Epithelial cell of esophagus (primary cell): ENCODE data around the gene ARL11.

Source experiments
- DNase-seq: peaks from one replicate; pipeline ENCODE4 v3.0.0; 2010; ENCODE audit warnings: low read depth
- H3K4me3 ChIP-seq: 2 replicates; pipeline ENCODE4 v1.5.1; 2011; ENCODE audit warnings: mild to moderate bottlenecking, low read length, control low read depth
- CTCF ChIP-seq: IDR thresholded peaks from 2 replicates; pipeline ENCODE4 v1.5.1; 2011; ENCODE audit warnings: low read depth, mild to moderate bottlenecking, low read length, control low read depth, inconsistent platforms; ENCODE audit not compliant: insufficient read depth; ENCODE audit errors: missing control alignments

ARL11 gene

GRCh38 chr13:49649963-49650312 is 21.6 kb downstream of the ARL11 start:
- no peak for DNase-seq
- no peak overlapping the region for H3K4me3 ChIP-seq
- TF ChIP-seq CTCF: no peak

GRCh38 chr13:49651570-49652354 is 23.5 kb downstream of the ARL11 start:
- no peak for TF ChIP-seq CTCF
- no peak overlapping the region for H3K4me3 ChIP-seq
- DNase-seq: no peak

- peak; percentile 53 for DNase-seq
- H3K4me3 ChIP-seq: no peak overlapping the region
- peak; percentile 63 for TF ChIP-seq CTCF
These were observed 24.3 kb downstream of the ARL11 start for GRCh38 chr13:49652355-49653305.

GRCh38 chr13:49653478-49653877 is 25.2 kb downstream of the ARL11 start:
- no peak for DNase-seq
- no peak for TF ChIP-seq CTCF
- H3K4me3 ChIP-seq: no peak overlapping the region

- DNase-seq: no peak
- no peak overlapping the region for H3K4me3 ChIP-seq
- no peak for TF ChIP-seq CTCF
These were observed 25.7 kb downstream of the ARL11 start for GRCh38 chr13:49654011-49654410.

GRCh38 chr13:49655906-49656305 is 27.6 kb downstream of the ARL11 start:
- no peak for DNase-seq
- H3K4me3 ChIP-seq: no peak overlapping the region
- TF ChIP-seq CTCF: no peak

- no peak for TF ChIP-seq CTCF
- H3K4me3 ChIP-seq: no peak overlapping the region
- DNase-seq: no peak
These were observed 28.9 kb downstream of the ARL11 start for GRCh38 chr13:49657241-49657641.
